ENCODE data around the gene EGFL8.

The EGFL8 gene

GRCh38 chr6:32175322-32175710, 10.9 kb downstream of the EGFL8 start:
- Histone ChIP-seq H3K36me3 (peaks cover 6 to 20% (median 15%) of the 10 kb centered on the region in 3 donors), H3K27me3 (no peaks in the 10 kb centered on the region), H3K4me1 (peaks cover 0 to 46% (median 36%) of the 10 kb centered on the region in 4 donors), H3K27ac (peak overlapping the region; percentile 95 to 96), H3K4me3 (peak overlapping the region; percentile 80 to 95), H3K9me3 (no peaks in the 10 kb centered on the region)
- no peak for TF ChIP-seq CTCF (IDR thresholded peaks at IDR 0.05)
- no peak for DNase-seq
- intact Hi-C loops (cut with DNase I; ENCODE audit: low total_unique reads) = loop anchor here (2.0 kb wide), 1 partner anchor 19 kb away; no protein-coding TSS in a partner anchor

GRCh38 chr6:32175711-32176475, 11.5 kb downstream of the EGFL8 start, which contains the start of gene AGPAT1:
Gene AGPAT1 (minus strand): TSS chr6:32176084. CDS start chr6:32171496, 4,588 bp downstream.
- Histone ChIP-seq H3K27me3 (no peaks in the 10 kb centered on the region), H3K4me3 (peak within 1 kb of the TSS; percentile 80 to 95), H3K4me1 (peaks cover 0 to 49% (median 36%) of the 10 kb centered on the region in 4 donors), H3K27ac (peak within 1 kb of the TSS; percentile 95 to 96), H3K9me3 (no peaks in the 10 kb centered on the region), H3K36me3 (peaks cover 3 to 20% (median 15%) of the 10 kb centered on the region in 3 donors)
- intact Hi-C loops (cut with DNase I; ENCODE audit: low total_unique reads) = loop anchor here (2.0 kb wide), 1 partner anchor 19 kb away; no protein-coding TSS in a partner anchor
- DNase-seq = peak; percentile 96 to 99
- no peak for TF ChIP-seq CTCF (IDR thresholded peaks at IDR 0.05)

GRCh38 chr6:32176476-32177182, 12.2 kb downstream of the EGFL8 start:
- Histone ChIP-seq H3K36me3 (peaks cover 8 to 22% (median 19%) of the 10 kb centered on the region in 3 donors), H3K9me3 (no peaks in the 10 kb centered on the region), H3K4me1 (peaks cover 0 to 54% (median 37%) of the 10 kb centered on the region in 4 donors), H3K27me3 (no peaks in the 10 kb centered on the region), H3K27ac (peak overlapping the region; percentile 95 to 96), H3K4me3 (peak overlapping the region; percentile 80 to 95)
- intact Hi-C loops (cut with DNase I; ENCODE audit: low total_unique reads) = no loop called here
- no peak for DNase-seq
- no peak for TF ChIP-seq CTCF (IDR thresholded peaks at IDR 0.05)

- DNase-seq = no peak
- H3K36me3 ChIP-seq = peaks cover 8 to 28% (median 19%) of the 10 kb centered on the region in 3 donors
These were observed 12.9 kb downstream of the EGFL8 start for GRCh38 chr6:32177183-32177787.

More at GRCh38 chr6:32177183-32177787, 12.9 kb downstream of the EGFL8 start:
- Histone ChIP-seq H3K4me3 (peak overlapping the region; percentile 80 to 95), H3K27ac (peak overlapping the region; percentile 95 to 96), H3K4me1 (peaks cover 0 to 54% (median 39%) of the 10 kb centered on the region in 4 donors), H3K27me3 (no peaks in the 10 kb centered on the region), H3K9me3 (no peaks in the 10 kb centered on the region)
- TF ChIP-seq CTCF (IDR thresholded peaks at IDR 0.05) = no peak
- intact Hi-C loops (cut with DNase I; ENCODE audit: low total_unique reads) = no loop called here
